ENCODE data around the gene RPL3. TPM values are rescaled to one million over a fixed set of nuclear protein-coding genes. Genes with fewer than 3 reads are reported as not detected.

The RPL3 gene
- total and polyA plus RNA-seq, 2 donors (not counting 1 experiment from before 2014, with no cell fraction given) = 2,665 to 5,418 TPM

DNA sequence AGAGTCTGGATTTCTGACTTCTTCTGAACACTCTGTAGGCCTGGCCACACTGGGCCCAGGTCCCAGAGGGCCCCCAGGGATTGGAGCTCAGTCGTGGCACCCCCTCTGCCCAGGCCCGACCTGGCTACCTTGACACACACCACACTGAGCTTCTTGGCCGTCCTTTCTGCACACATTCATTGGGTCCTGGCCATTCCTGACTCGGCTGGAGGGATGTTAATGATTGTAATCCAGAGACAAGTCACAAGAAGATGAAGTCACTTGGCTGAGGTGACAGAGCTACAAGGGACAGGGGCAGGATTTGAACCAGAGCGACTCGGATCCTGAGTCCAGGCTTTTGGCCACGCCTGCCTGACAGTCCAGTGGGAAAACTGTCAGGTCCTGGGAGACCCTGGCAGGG is 50.8 kb downstream of the RPL3 start:
- H3K4me2 ChIP-seq (replicated peaks; ENCODE audit: low read depth, low read length, poor library complexity, severe bottlenecking) = no peak overlapping the region
- intact Hi-C loops (cut with micrococcal nuclease) = no loop called here
- H2AFZ ChIP-seq (ENCODE audit: insufficient read depth, low read depth, low read length, poor library complexity, severe bottlenecking) = no peak overlapping the region
- H3K4me1 ChIP-seq (ENCODE audit: control insufficient read depth in 2 of 2, insufficient read depth in 2 of 2, low read length in 2 of 2) = peaks cover 0 to 6% of the 10 kb centered on the region in 2 donors
- TF ChIP-seq EZH2 (IDR thresholded peaks at IDR 0.05; ENCODE audit: borderline replicate concordance, insufficient read depth, low read depth, low read length, poor library complexity, severe bottlenecking) (no peak), CTCF (IDR thresholded peaks at IDR 0.05) (no peak)
- H3K9ac ChIP-seq (ENCODE audit: low read length) = no peak overlapping the region
- DNase-seq (no peak), ATAC-seq (ENCODE audit: low read depth) (no peak)
- H3K36me3 ChIP-seq (replicated peaks in 1 of 2; ENCODE audit: control extremely low read depth in 1 of 2, control insufficient read depth in 1 of 2, extremely low read depth in 1 of 2, insufficient read depth in 2 of 2, low read length in 1 of 2) = no peaks in the 10 kb centered on the region
- peaks cover 16% of the 10 kb centered on the region for H3K27me3 Mint-ChIP-seq
- no peak overlapping the region for H3K27ac ChIP-seq (ENCODE audit: low read length in 2 of 2)
- H3K4me3 Mint-ChIP-seq = no peak overlapping the region
- H3K27ac Mint-ChIP-seq = no peak overlapping the region
- no peak overlapping the region for H3K4me3 ChIP-seq (ENCODE audit: control extremely low read depth in 1 of 5, extremely low read depth in 1 of 5, insufficient read depth in 1 of 5, low read depth in 2 of 5, low read length in 4 of 5)
- no peaks in the 10 kb centered on the region for H3K9me3 Mint-ChIP-seq (ENCODE audit: insufficient read depth)
- H3K9me3 ChIP-seq (ENCODE audit: control extremely low read depth in 1 of 3, control insufficient read depth in 2 of 3, insufficient read depth in 1 of 3, low read length in 2 of 3) = peaks cover 0 to 19% (median 0%) of the 10 kb centered on the region in 3 donors
- no peaks in the 10 kb centered on the region for H3K79me2 ChIP-seq (ENCODE audit: control insufficient read depth, insufficient read depth, low read length)
- POLR2A ChIA-PET = no interaction called here
- CTCF ChIA-PET = no interaction called here
- H3K27me3 ChIP-seq (replicated peaks in 1 of 4; ENCODE audit: control extremely low read depth in 1 of 4, control insufficient read depth in 3 of 4, insufficient read depth in 4 of 4, low read length in 3 of 4) = peaks cover 0 to 16% (median 0%) of the 10 kb centered on the region in 4 experiments
- peaks cover 5% of the 10 kb centered on the region for H3K4me1 Mint-ChIP-seq
- no peaks in the 10 kb centered on the region for H4K20me1 ChIP-seq (ENCODE audit: control insufficient read depth, insufficient read depth, low read length, poor library complexity, severe bottlenecking)
- WGBS (ENCODE audit: insufficient coverage) = 98% methylated on average over 5 of the region's 7 CpGs

DNA sequence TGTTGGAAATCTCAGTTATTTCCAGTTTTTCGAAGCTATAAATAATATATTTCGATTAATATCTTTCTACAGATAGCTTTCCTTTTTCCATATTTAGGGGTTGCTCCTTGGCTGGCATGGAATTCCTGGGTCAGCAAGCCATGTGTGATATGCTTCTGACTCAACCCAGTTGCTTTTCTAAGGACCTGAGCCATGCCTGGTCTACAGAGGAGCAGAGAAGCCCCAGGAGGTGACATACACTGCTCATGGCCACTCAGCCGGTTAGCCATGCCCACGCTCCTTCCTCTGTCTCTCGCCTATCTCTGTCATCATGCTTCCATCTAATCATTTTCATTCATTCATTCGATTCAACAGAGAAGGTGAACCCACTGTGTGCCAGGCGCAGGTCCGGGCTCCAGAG is 51.4 kb downstream of the RPL3 start:
- POLR2A ChIA-PET = no interaction called here
- Mint-ChIP-seq H3K4me1 (peaks cover 5% of the 10 kb centered on the region), H3K27me3 (peaks cover 16% of the 10 kb centered on the region), H3K27ac (no peak overlapping the region), H3K9me3 (ENCODE audit: insufficient read depth) (no peaks in the 10 kb centered on the region), H3K4me3 (no peak overlapping the region)
- WGBS (ENCODE audit: insufficient coverage) = 89% methylated on average over 3 of the region's 8 CpGs
- ATAC-seq (ENCODE audit: low read depth) (no peak), DNase-seq (no peak)
- Histone ChIP-seq H3K36me3 (replicated peaks in 1 of 2; ENCODE audit: control extremely low read depth in 1 of 2, control insufficient read depth in 1 of 2, extremely low read depth in 1 of 2, insufficient read depth in 2 of 2, low read length in 1 of 2) (no peaks in the 10 kb centered on the region), H3K9me3 (ENCODE audit: control extremely low read depth in 1 of 3, control insufficient read depth in 2 of 3, insufficient read depth in 1 of 3, low read length in 2 of 3) (peaks cover 0 to 21% (median 0%) of the 10 kb centered on the region in 3 donors), H3K79me2 (ENCODE audit: control insufficient read depth, insufficient read depth, low read length) (no peaks in the 10 kb centered on the region), H3K9ac (ENCODE audit: low read length) (no peak overlapping the region), H3K27me3 (replicated peaks in 1 of 4; ENCODE audit: control extremely low read depth in 1 of 4, control insufficient read depth in 3 of 4, insufficient read depth in 4 of 4, low read length in 3 of 4) (peaks cover 0 to 16% (median 0%) of the 10 kb centered on the region in 4 experiments), H3K27ac (ENCODE audit: low read length in 2 of 2) (no peak overlapping the region), H2AFZ (ENCODE audit: insufficient read depth, low read depth, low read length, poor library complexity, severe bottlenecking) (no peak overlapping the region), H3K4me2 (replicated peaks; ENCODE audit: low read depth, low read length, poor library complexity, severe bottlenecking) (no peak overlapping the region), H3K4me3 (ENCODE audit: control extremely low read depth in 1 of 5, extremely low read depth in 1 of 5, insufficient read depth in 1 of 5, low read depth in 2 of 5, low read length in 4 of 5) (no peak overlapping the region), H3K4me1 (ENCODE audit: control insufficient read depth in 2 of 2, insufficient read depth in 2 of 2, low read length in 2 of 2) (peaks cover 0 to 6% of the 10 kb centered on the region in 2 donors), H4K20me1 (ENCODE audit: control insufficient read depth, insufficient read depth, low read length, poor library complexity, severe bottlenecking) (no peaks in the 10 kb centered on the region)
- TF ChIP-seq EZH2 (IDR thresholded peaks at IDR 0.05; ENCODE audit: borderline replicate concordance, insufficient read depth, low read depth, low read length, poor library complexity, severe bottlenecking) (no peak), CTCF (IDR thresholded peaks at IDR 0.05) (no peak)
- intact Hi-C loops (cut with micrococcal nuclease) = no loop called here
- CTCF ChIA-PET = interaction anchor here (0.7 kb wide), 1 partner anchor 76 kb away, joined by 3 read pairs; no protein-coding TSS in a partner anchor

Measured in B cell (primary cell).